Epithelial cell of proximal tubule (primary cell): Measurements from ENCODE around the gene GRM7. TPM values are rescaled to one million over a fixed set of nuclear protein-coding genes. Genes with fewer than 3 reads are reported as not detected.

ENCODE experiments used
- DNase-seq: peaks from one replicate; pipeline ENCODE4 v3.0.0-alpha.2; 2011; ENCODE audit warnings: low read depth
- H3K4me3 ChIP-seq: 2 replicates; pipeline ENCODE4 v1.5.1; 2011; ENCODE audit warnings: low read depth, mild to moderate bottlenecking, low read length
- total RNA-seq: library from RNA; depleted of rRNA; stranded (reverse); fragments of >200 nt; gene quantifications from 2 replicates; pipeline ENCODE4 v1.2.3, GENCODE V29; 2015
- TF ChIP-seq, protein P1 (sequence below): conservative IDR thresholded peaks from 2 replicates; pipeline ENCODE4 v1.5.1; 2012; ENCODE audit warnings: low read depth, mild to moderate bottlenecking, low read length

The GRM7 gene
- total RNA-seq, 1 donor from 2014 or later = not detected

DNA sequence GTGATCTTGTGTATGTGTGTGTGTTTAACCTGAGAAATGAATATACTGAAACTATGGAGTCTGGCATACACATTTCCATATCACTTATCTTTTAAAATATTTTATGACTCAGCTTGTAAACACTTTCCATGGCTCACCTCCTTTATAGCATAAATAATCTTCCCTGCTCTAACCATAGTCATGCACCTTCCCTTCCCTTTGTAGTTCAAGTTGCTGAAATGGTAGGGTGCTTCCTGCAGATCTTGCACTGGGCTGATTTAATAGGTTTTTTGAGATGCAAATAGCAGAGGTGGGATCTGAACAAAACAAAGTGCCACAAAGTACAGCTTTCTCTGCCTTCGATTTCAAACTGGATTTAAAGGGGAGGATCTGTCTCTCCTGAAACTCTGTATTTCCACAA, 928.0 kb downstream of the GRM7 start:
- no peak overlapping the region for H3K4me3 ChIP-seq
- TF ChIP-seq, protein P1, sequence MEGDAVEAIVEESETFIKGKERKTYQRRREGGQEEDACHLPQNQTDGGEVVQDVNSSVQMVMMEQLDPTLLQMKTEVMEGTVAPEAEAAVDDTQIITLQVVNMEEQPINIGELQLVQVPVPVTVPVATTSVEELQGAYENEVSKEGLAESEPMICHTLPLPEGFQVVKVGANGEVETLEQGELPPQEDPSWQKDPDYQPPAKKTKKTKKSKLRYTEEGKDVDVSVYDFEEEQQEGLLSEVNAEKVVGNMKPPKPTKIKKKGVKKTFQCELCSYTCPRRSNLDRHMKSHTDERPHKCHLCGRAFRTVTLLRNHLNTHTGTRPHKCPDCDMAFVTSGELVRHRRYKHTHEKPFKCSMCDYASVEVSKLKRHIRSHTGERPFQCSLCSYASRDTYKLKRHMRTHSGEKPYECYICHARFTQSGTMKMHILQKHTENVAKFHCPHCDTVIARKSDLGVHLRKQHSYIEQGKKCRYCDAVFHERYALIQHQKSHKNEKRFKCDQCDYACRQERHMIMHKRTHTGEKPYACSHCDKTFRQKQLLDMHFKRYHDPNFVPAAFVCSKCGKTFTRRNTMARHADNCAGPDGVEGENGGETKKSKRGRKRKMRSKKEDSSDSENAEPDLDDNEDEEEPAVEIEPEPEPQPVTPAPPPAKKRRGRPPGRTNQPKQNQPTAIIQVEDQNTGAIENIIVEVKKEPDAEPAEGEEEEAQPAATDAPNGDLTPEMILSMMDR = no peak
- no peak for DNase-seq

DNA sequence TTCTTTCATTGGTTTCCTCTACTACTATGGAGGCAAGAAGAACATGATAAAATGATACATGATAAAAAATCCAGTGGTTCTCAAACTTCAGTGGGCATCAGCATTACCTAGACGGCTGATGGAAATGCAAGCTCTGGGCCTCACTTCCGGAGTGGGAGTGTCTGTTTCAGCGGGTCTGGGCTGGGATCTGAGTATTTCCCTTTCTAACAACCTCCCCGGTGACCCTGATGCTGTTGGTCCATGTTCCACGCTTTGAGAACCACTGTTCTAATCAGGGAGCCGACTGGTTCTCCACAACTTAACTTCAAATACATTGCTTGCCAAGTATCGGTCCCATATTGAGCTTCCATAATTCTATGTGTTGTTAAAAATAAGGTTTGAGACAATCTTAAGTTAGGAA, 928.4 kb downstream of the GRM7 start:
- TF ChIP-seq, protein P1 = no peak
- H3K4me3 ChIP-seq = no peak overlapping the region
- no peak for DNase-seq

- TF ChIP-seq, protein P1 = no peak
- DNase-seq = no peak
- no peak overlapping the region for H3K4me3 ChIP-seq
These were observed 929.2 kb downstream of the GRM7 start for GRCh38 chr3:7790141-7790540.
